Measurements from ENCODE around the gene CEP170. TPM values are rescaled to one million over a fixed set of nuclear protein-coding genes. Genes with fewer than 3 reads are reported as not detected.
"Not testable (repeated sequence)": the region's sequence is repeated elsewhere in the genome, so short reads cannot be mapped to it uniquely, and the experiment has no call there.

Gene CEP170
- total RNA-seq, 1 experiment from 2014 or later: 97.7 TPM

GRCh38 chr1:243186201-243186995, 68.7 kb downstream of the CEP170 start:
- H3K14ac ChIP-seq (ENCODE audit: insufficient read depth, low read length); H3K79me1 ChIP-seq (ENCODE audit: insufficient read depth, low read depth, low read length, poor library complexity, severe bottlenecking); H2BK20ac ChIP-seq (ENCODE audit: low read depth, low read length, poor library complexity, severe bottlenecking); H4K5ac ChIP-seq (ENCODE audit: insufficient read length, low read depth, low read length); H3K9me3 Mint-ChIP-seq; H3K9ac ChIP-seq (ENCODE audit: extremely low read depth, insufficient read length, low read length); H3K9me3 ChIP-seq (ENCODE audit: control insufficient read depth, low read depth, low read length); H3K56ac ChIP-seq (ENCODE audit: insufficient read length, low read depth, low read length); H3K4me2 ChIP-seq (ENCODE audit: insufficient read depth, insufficient read length, low read length); H3K18ac ChIP-seq (ENCODE audit: insufficient read length, low read depth, low read length); H2BK5ac ChIP-seq (ENCODE audit: insufficient read length, low read length); H3K79me2 ChIP-seq (ENCODE audit: insufficient read depth, low read length); H3K4me3 Mint-ChIP-seq; H3K27me3 ChIP-seq (ENCODE audit: insufficient read depth, low read length); H3K27me3 Mint-ChIP-seq (ENCODE audit: low read depth); H3T11ph ChIP-seq (ENCODE audit: low read length); DNase-seq; H4K8ac ChIP-seq (replicated peaks; ENCODE audit: insufficient read length, low read depth, low read length); H3K4me1 ChIP-seq (ENCODE audit: insufficient read depth, low read length); H4K20me1 ChIP-seq (ENCODE audit: control insufficient read depth, insufficient read depth, insufficient read length); H3K27ac ChIP-seq (ENCODE audit: insufficient read length, low read depth, low read length); H2BK15ac ChIP-seq (ENCODE audit: low read depth, low read length); H3K23ac ChIP-seq (ENCODE audit: insufficient read length, low read depth, low read length); H2AFZ ChIP-seq (ENCODE audit: low read length); H2AK5ac ChIP-seq (ENCODE audit: insufficient read length, low read length); H4K91ac ChIP-seq (ENCODE audit: insufficient read length, low read depth, low read length); H3K23me2 ChIP-seq (ENCODE audit: insufficient read length, low read depth, low read length, poor library complexity, severe bottlenecking); H2BK120ac ChIP-seq (ENCODE audit: low read depth, low read length, poor library complexity, severe bottlenecking); H2BK12ac ChIP-seq (ENCODE audit: insufficient read length, low read depth, low read length); H3K4ac ChIP-seq (ENCODE audit: low read depth, low read length): not testable (repeated sequence)
- no CpG with 5 or more reads among the region's 8 CpGs for WGBS (ENCODE audit: extremely low coverage, insufficient read length, low lambda C conversion rate)
- Mint-ChIP-seq H3K27ac (peak overlapping the region in 2 of 3 experiments; percentile 40 to 67; a peak in 2 of 7 replicates), H3K4me1 (peaks cover 18 to 20% of the 10 kb centered on the region in 2 experiments), H3K36me3 (ENCODE audit: insufficient read depth in 1 of 3, low read depth in 3 of 3) (peaks cover 20 to 33% (median 28%) of the 10 kb centered on the region in 3 experiments; a peak in 6 of 7 replicates)

GRCh38 chr1:243184787-243185186, 70.3 kb downstream of the CEP170 start:
- peaks cover 18 to 28% (median 22%) of the 10 kb centered on the region in 3 experiments; a peak in 6 of 7 replicates for H3K36me3 Mint-ChIP-seq (ENCODE audit: insufficient read depth in 1 of 3, low read depth in 3 of 3)
- not testable (repeated sequence) for H3K23me2 ChIP-seq (ENCODE audit: insufficient read length, low read depth, low read length, poor library complexity, severe bottlenecking); H3K9ac ChIP-seq (ENCODE audit: extremely low read depth, insufficient read length, low read length); H3K9me3 Mint-ChIP-seq; H3K14ac ChIP-seq (ENCODE audit: insufficient read depth, low read length); H3K4me1 ChIP-seq (ENCODE audit: insufficient read depth, low read length); H3K4me3 Mint-ChIP-seq; H2BK15ac ChIP-seq (ENCODE audit: low read depth, low read length); H4K8ac ChIP-seq (replicated peaks; ENCODE audit: insufficient read length, low read depth, low read length); H4K20me1 ChIP-seq (ENCODE audit: control insufficient read depth, insufficient read depth, insufficient read length); H3K4ac ChIP-seq (ENCODE audit: low read depth, low read length); H3K27ac ChIP-seq (ENCODE audit: insufficient read length, low read depth, low read length); H3K79me2 ChIP-seq (ENCODE audit: insufficient read depth, low read length); H3K27me3 Mint-ChIP-seq (ENCODE audit: low read depth); DNase-seq; H3K56ac ChIP-seq (ENCODE audit: insufficient read length, low read depth, low read length); H2BK5ac ChIP-seq (ENCODE audit: insufficient read length, low read length); H2BK120ac ChIP-seq (ENCODE audit: low read depth, low read length, poor library complexity, severe bottlenecking); H2AK5ac ChIP-seq (ENCODE audit: insufficient read length, low read length); H2BK12ac ChIP-seq (ENCODE audit: insufficient read length, low read depth, low read length); H3T11ph ChIP-seq (ENCODE audit: low read length); H3K79me1 ChIP-seq (ENCODE audit: insufficient read depth, low read depth, low read length, poor library complexity, severe bottlenecking); H4K5ac ChIP-seq (ENCODE audit: insufficient read length, low read depth, low read length); H2AFZ ChIP-seq (ENCODE audit: low read length); H3K4me2 ChIP-seq (ENCODE audit: insufficient read depth, insufficient read length, low read length); H2BK20ac ChIP-seq (ENCODE audit: low read depth, low read length, poor library complexity, severe bottlenecking); H3K27ac Mint-ChIP-seq; H3K9me3 ChIP-seq (ENCODE audit: control insufficient read depth, low read depth, low read length); H3K27me3 ChIP-seq (ENCODE audit: insufficient read depth, low read length); H4K91ac ChIP-seq (ENCODE audit: insufficient read length, low read depth, low read length); H3K23ac ChIP-seq (ENCODE audit: insufficient read length, low read depth, low read length); H3K18ac ChIP-seq (ENCODE audit: insufficient read length, low read depth, low read length)
- H3K4me1 Mint-ChIP-seq: peaks cover 29 to 30% of the 10 kb centered on the region in 2 experiments
- no CpG with 5 or more reads among the region's 7 CpGs for WGBS (ENCODE audit: extremely low coverage, insufficient read length, low lambda C conversion rate)
